ENCODE results near the gene PSMB5.

Gene PSMB5

GRCh38 chr14:23074906-23075305 is 40.2 kb upstream of the PSMB5 start:
- no peak overlapping the region for H3K27ac ChIP-seq
- no peak overlapping the region for H3K4me3 ChIP-seq
- DNase-seq (ENCODE audit: low spot score): no peak
- TF ChIP-seq CTCF (IDR thresholded peaks at IDR 0.05): no peak

GRCh38 chr14:23071921-23072539 is 37.3 kb upstream of the PSMB5 start:
- no peak for TF ChIP-seq CTCF (IDR thresholded peaks at IDR 0.05)
- no peak for DNase-seq (ENCODE audit: low spot score)
- peak overlapping the region; percentile 67 to 89 for H3K27ac ChIP-seq
- H3K4me3 ChIP-seq: peak overlapping the region; percentile 88

GRCh38 chr14:23071244-23071920 is 36.7 kb upstream of the PSMB5 start:
- peak; percentile 89 for DNase-seq (ENCODE audit: low spot score)
- Histone ChIP-seq H3K4me3 (peak overlapping the region; percentile 88), H3K27ac (peak overlapping the region; percentile 67 to 89)
- TF ChIP-seq CTCF (IDR thresholded peaks at IDR 0.05): no peak

GRCh38 chr14:23070262-23071129 is 35.8 kb upstream of the PSMB5 start:
- peak overlapping the region; percentile 33 to 67 for H3K27ac ChIP-seq
- no peak for DNase-seq (ENCODE audit: low spot score)
- H3K4me3 ChIP-seq: peak overlapping the region; percentile 88
- TF ChIP-seq CTCF (IDR thresholded peaks at IDR 0.05): no peak

- no peak for TF ChIP-seq CTCF (IDR thresholded peaks at IDR 0.05)
- no peak for DNase-seq (ENCODE audit: low spot score)
- no peak overlapping the region for H3K27ac ChIP-seq
- H3K4me3 ChIP-seq: no peak overlapping the region
These were observed 34.7 kb upstream of the PSMB5 start for GRCh38 chr14:23069413-23069806.

GRCh38 chr14:23068789-23069412 is 34.2 kb upstream of the PSMB5 start:
- no peak overlapping the region for H3K4me3 ChIP-seq
- no peak overlapping the region for H3K27ac ChIP-seq
- DNase-seq (ENCODE audit: low spot score): no peak
- TF ChIP-seq CTCF (IDR thresholded peaks at IDR 0.05): peak; percentile 98

Data from coronary artery (tissue), 2 donors.